Measurements from ENCODE around the gene SIPA1L3. TPM values are rescaled to one million over a fixed set of nuclear protein-coding genes. Genes with fewer than 3 reads are reported as not detected.

Gene SIPA1L3
- total RNA-seq, 1 experiment from 2014 or later = 66.3 TPM

GRCh38 chr19:37899453-37899852 is 7.6 kb upstream of the SIPA1L3 start:
- in situ Hi-C loops (cut with HindIII; ENCODE audit: low pct_unique_long_range_greater_than_20kb, low sequenced_read_pairs) = no loop called here
- Histone ChIP-seq H3K4me1 (ENCODE audit: control insufficient read depth, insufficient read depth, low read length) (no peaks in the 10 kb centered on the region), H3K36me3 (ENCODE audit: control insufficient read depth, insufficient read depth, low read length) (no peaks in the 10 kb centered on the region), H3K27ac (ENCODE audit: low read length) (no peak overlapping the region), H3K9me3 (ENCODE audit: control insufficient read depth, insufficient read depth, low read depth, low read length) (no peaks in the 10 kb centered on the region), H3K27me3 (ENCODE audit: control insufficient read depth, insufficient read depth, low read length) (no peaks in the 10 kb centered on the region), H3K4me3 (ENCODE audit: low read depth in 2 of 2, low read length in 2 of 2) (no peak overlapping the region)
- ChIA-PET POLR2A (no interaction called here), CTCF (interaction anchor here (0.6 to 0.7 kb wide), 4 partner anchors 203 to 1289 kb away, joined by 4 to 14 read pairs (median 10); partner anchors contain the start of gene ZNF345)
- intact Hi-C loops (cut with micrococcal nuclease; ENCODE audit: unreplicated experiment) = no loop called here
- TF ChIP-seq TCF7L2 (IDR thresholded peaks at IDR 0.05; ENCODE audit: low read depth, low read length) (no peak), POLR2AphosphoS5 (IDR thresholded peaks at IDR 0.05; ENCODE audit: low read depth, low read length) (no peak), SIN3A (IDR thresholded peaks at IDR 0.05; ENCODE audit: borderline replicate concordance, insufficient read depth, low read depth, low read length) (no peak), CTCF (IDR thresholded peaks at IDR 0.05) (no peak), REST (IDR thresholded peaks at IDR 0.05; ENCODE audit: insufficient read depth in 1 of 2, low read depth in 2 of 2, low read length in 1 of 2) (no peak)
- ATAC-seq (no peak), DNase-seq (ENCODE audit: low read depth, low spot score) (no peak)
- BruUV-seq (replicated peaks) = no TSS peak

- H3K27ac ChIP-seq (ENCODE audit: low read length) = no peak overlapping the region
- BruUV-seq (replicated peaks) = no TSS peak
- H3K4me3 ChIP-seq (ENCODE audit: low read depth in 2 of 2, low read length in 2 of 2) = no peak overlapping the region
- in situ Hi-C loops (cut with HindIII; ENCODE audit: low pct_unique_long_range_greater_than_20kb, low sequenced_read_pairs) = no loop called here
- H3K27me3 ChIP-seq (ENCODE audit: control insufficient read depth, insufficient read depth, low read length) = no peaks in the 10 kb centered on the region
- DNase-seq (ENCODE audit: low read depth, low spot score) = no peak
- intact Hi-C loops (cut with micrococcal nuclease; ENCODE audit: unreplicated experiment) = loop anchor here (10.0 kb wide), 4 partner anchors 85 to 325 kb away; partner anchors contain the start of gene DPF1
- TF ChIP-seq SIN3A (IDR thresholded peaks at IDR 0.05; ENCODE audit: borderline replicate concordance, insufficient read depth, low read depth, low read length) (no peak), CTCF (IDR thresholded peaks at IDR 0.05) (no peak), REST (IDR thresholded peaks at IDR 0.05; ENCODE audit: insufficient read depth in 1 of 2, low read depth in 2 of 2, low read length in 1 of 2) (no peak), TCF7L2 (IDR thresholded peaks at IDR 0.05; ENCODE audit: low read depth, low read length) (no peak), POLR2AphosphoS5 (IDR thresholded peaks at IDR 0.05; ENCODE audit: low read depth, low read length) (no peak)
- no peaks in the 10 kb centered on the region for H3K9me3 ChIP-seq (ENCODE audit: control insufficient read depth, insufficient read depth, low read depth, low read length)
- no peak for ATAC-seq
- CTCF ChIA-PET = interaction anchor here (0.6 to 0.7 kb wide), 4 partner anchors 203 to 1289 kb away, joined by 4 to 14 read pairs (median 10); partner anchors contain the start of gene ZNF345
- no peaks in the 10 kb centered on the region for H3K36me3 ChIP-seq (ENCODE audit: control insufficient read depth, insufficient read depth, low read length)
- POLR2A ChIA-PET = no interaction called here
- no peaks in the 10 kb centered on the region for H3K4me1 ChIP-seq (ENCODE audit: control insufficient read depth, insufficient read depth, low read length)
These were observed 7.0 kb upstream of the SIPA1L3 start for GRCh38 chr19:37899966-37900365.

Data from Panc1 (cell line).